DOHH2 (cell line): Measurements from ENCODE around the gene ORC4.

ENCODE experiments used
- H3F3A ChIP-seq: fragments of 200-600 bp; sonication (generic), shearing (Covaris generic); 2 replicates; pipeline ENCODE4 v1.6.0; 2016; ENCODE audit warnings: antibody characterized with exemption, mild to moderate bottlenecking; ENCODE audit not compliant: control insufficient read depth, insufficient read depth
- H3K27ac ChIP-seq: fragments of 200-600 bp; sonication (generic); 2 replicates; pipeline ENCODE4 v1.5.1; 2014; ENCODE audit warnings: low read depth, mild to moderate bottlenecking, low read length, moderate library complexity
- H3K27me3 ChIP-seq: fragments of 200-600 bp; sonication (generic); 2 replicates; pipeline ENCODE4 v1.6.1; 2014; ENCODE audit warnings: mild to moderate bottlenecking, low read length, mixed read lengths; ENCODE audit not compliant: control insufficient read depth
- H3K36me3 ChIP-seq: fragments of 200-600 bp; sonication (generic); 2 replicates; pipeline ENCODE4 v1.6.1; 2014; ENCODE audit warnings: mild to moderate bottlenecking, low read length, moderate library complexity, mixed read lengths; ENCODE audit not compliant: control insufficient read depth
- H3K4me1 ChIP-seq: fragments of 200-600 bp; sonication (generic); 2 replicates; pipeline ENCODE4 v1.6.1; 2014; ENCODE audit warnings: mild to moderate bottlenecking, low read length, mixed read lengths; ENCODE audit not compliant: control insufficient read depth
- H3K4me2 ChIP-seq: fragments of 200-600 bp; sonication (generic); 2 replicates; pipeline ENCODE4 v1.6.0; 2014; ENCODE audit warnings: mild to moderate bottlenecking, low read length, moderate library complexity
- H3K4me3 ChIP-seq: fragments of 200-600 bp; sonication (generic); 2 replicates; pipeline ENCODE4 v1.5.1; 2014; ENCODE audit warnings: mild to moderate bottlenecking, low read length, mixed read lengths
- H3K79me2 ChIP-seq: fragments of 200-600 bp; sonication (generic); 2 replicates; pipeline ENCODE4 v1.6.1; 2014; ENCODE audit warnings: mild to moderate bottlenecking, low read length, mixed read lengths; ENCODE audit not compliant: control insufficient read depth
- H3K9me2 ChIP-seq: fragments of 200-600 bp; sonication (generic); replicated peaks from 2 replicates; pipeline ENCODE4 v1.6.1; 2014; ENCODE audit warnings: mild to moderate bottlenecking, low read length, mixed read lengths; ENCODE audit not compliant: control insufficient read depth
- H3K9me3 ChIP-seq: fragments of 200-600 bp; sonication (generic); 2 replicates; pipeline ENCODE4 v1.6.1; 2014; ENCODE audit warnings: antibody characterized with exemption, low read length, mixed read lengths; ENCODE audit not compliant: control insufficient read depth, insufficient read depth
- H4K20me1 ChIP-seq: fragments of 200-600 bp; sonication (generic); 2 replicates; pipeline ENCODE4 v1.6.0; 2014; ENCODE audit warnings: low read depth, mild to moderate bottlenecking, antibody characterized with exemption, low read length, moderate library complexity; ENCODE audit not compliant: control insufficient read depth, insufficient read depth
- CTCF ChIP-seq: fragments of 200-600 bp; sonication (generic); IDR thresholded peaks from one replicate; pipeline ENCODE4 v1.5.1; 2014; ENCODE audit warnings: antibody characterized with exemption, mild to moderate bottlenecking, low read depth, low read length; ENCODE audit not compliant: poor library complexity, severe bottlenecking
- EZH2phosphoT487 ChIP-seq: fragments of 200-600 bp; sonication (generic); IDR thresholded peaks from 2 replicates; pipeline ENCODE4 v1.6.1; 2017; ENCODE audit warnings: borderline replicate concordance, mild to moderate bottlenecking, antibody characterized with exemption, low read length, moderate library complexity, mixed read lengths

ORC4 gene

GRCh38 chr2:147933931-147934330 lies 86.6 kb downstream of the ORC4 start:
- Histone ChIP-seq H3K36me3 (peaks cover 18% of the 10 kb centered on the region), H4K20me1 (no peaks in the 10 kb centered on the region), H3K4me1 (no peaks in the 10 kb centered on the region), H3K79me2 (no peaks in the 10 kb centered on the region), H3K27me3 (no peaks in the 10 kb centered on the region), H3K27ac (no peak overlapping the region), H3K9me3 (no peaks in the 10 kb centered on the region), H3K4me3 (no peak overlapping the region), H3K9me2 (no peaks in the 10 kb centered on the region), H3F3A (no peaks in the 10 kb centered on the region; the same call in 1 of the 2 replicates), H3K4me2 (no peak overlapping the region)
- TF ChIP-seq EZH2phosphoT487 (no peak), CTCF (no peak)

GRCh38 chr2:147927053-147927588 lies 93.4 kb downstream of the ORC4 start:
- Histone ChIP-seq H3F3A (no peaks in the 10 kb centered on the region; the same call in 1 of the 2 replicates), H3K4me2 (no peak overlapping the region), H3K4me3 (no peak overlapping the region), H3K27ac (no peak overlapping the region), H3K79me2 (no peaks in the 10 kb centered on the region), H3K36me3 (no peaks in the 10 kb centered on the region), H3K9me2 (no peaks in the 10 kb centered on the region), H4K20me1 (no peaks in the 10 kb centered on the region), H3K9me3 (no peaks in the 10 kb centered on the region), H3K4me1 (no peaks in the 10 kb centered on the region), H3K27me3 (no peaks in the 10 kb centered on the region)
- TF ChIP-seq EZH2phosphoT487 = no peak
- no peak for TF ChIP-seq CTCF

GRCh38 chr2:147925886-147926285 lies 94.7 kb downstream of the ORC4 start:
- Histone ChIP-seq H3K4me1 (no peaks in the 10 kb centered on the region), H4K20me1 (no peaks in the 10 kb centered on the region), H3K9me3 (no peaks in the 10 kb centered on the region), H3K27ac (no peak overlapping the region), H3F3A (no peaks in the 10 kb centered on the region; the same call in 1 of the 2 replicates), H3K4me3 (no peak overlapping the region), H3K4me2 (no peak overlapping the region), H3K36me3 (no peaks in the 10 kb centered on the region), H3K27me3 (no peaks in the 10 kb centered on the region), H3K79me2 (no peaks in the 10 kb centered on the region), H3K9me2 (no peaks in the 10 kb centered on the region)
- no peak for TF ChIP-seq CTCF
- TF ChIP-seq EZH2phosphoT487 = no peak
